Caco-2 (cell line): ENCODE results near the gene EPHB2. TPM values are rescaled to one million over a fixed set of nuclear protein-coding genes. Genes with fewer than 3 reads are reported as not detected.

ENCODE experiments used
- BruUV-seq: library from RNA; stranded (reverse); fragments of 400-500 nt; replicated peaks from 2 replicates; lab custom pipeline; 2021; lab: Mats Ljungman, UMichigan
- CTCF ChIA-PET: fragments of 300-600 bp; sonication (Branson Sonifier 250); formaldehyde crosslinking; loops from one replicate; lab custom pipeline; 2022; ENCODE audit warnings: antibody characterized with exemption; lab: Charles Lee
- POLR2A ChIA-PET: fragments of 300-600 bp; sonication (Branson Sonifier 250); formaldehyde crosslinking; loops from one replicate; lab custom pipeline; 2022; ENCODE audit warnings: antibody characterized with exemption; lab: Charles Lee
- DNase-seq, 2 experiments: peaks; one replicate each; pipeline versions ENCODE4 v3.0.0 to v3.0.0-alpha.2; 2020 to 2022
- H3K27me3 ChIP-seq: replicated peaks from 2 replicates; pipeline ENCODE4 v1.6.0; 2011; ENCODE audit warnings: low read length; ENCODE audit not compliant: control insufficient read depth, insufficient read depth
- H3K36me3 ChIP-seq: 2 replicates; pipeline ENCODE4 v1.5.1; 2011; ENCODE audit warnings: low read length; ENCODE audit not compliant: control insufficient read depth, insufficient read depth
- H3K4me1 ChIP-seq: fragments of 250-450 bp; sonication (Bioruptor Pico); 2 replicates; pipeline ENCODE4 v1.5.1; 2020; ENCODE audit warnings: mild to moderate bottlenecking
- H3K4me3 ChIP-seq: 2 replicates; pipeline ENCODE4 v1.5.1; 2011; ENCODE audit warnings: low read depth, mild to moderate bottlenecking, control low read depth, low read length
- H3K9me3 ChIP-seq: fragments of 250-450 bp; sonication (Bioruptor Pico); 2 replicates; pipeline ENCODE4 v1.5.1; 2020; ENCODE audit warnings: mild to moderate bottlenecking, moderate library complexity
- H3K27ac Mint-ChIP-seq: one replicate; pipeline ENCODE4 v1.8.0; 2022; ENCODE audit warnings: mixed read lengths; ENCODE audit not compliant: unreplicated experiment
- H3K27me3 Mint-ChIP-seq: one replicate; pipeline ENCODE4 v1.8.0; 2022; ENCODE audit warnings: mixed read lengths; ENCODE audit not compliant: insufficient read depth, unreplicated experiment
- H3K36me3 Mint-ChIP-seq: one replicate; pipeline ENCODE4 v1.8.0; 2022; ENCODE audit warnings: mild to moderate bottlenecking, mixed read lengths; ENCODE audit not compliant: insufficient read depth, unreplicated experiment
- H3K4me1 Mint-ChIP-seq: one replicate; pipeline ENCODE4 v1.8.0; 2022; ENCODE audit warnings: low read depth, mixed read lengths; ENCODE audit not compliant: unreplicated experiment
- H3K4me3 Mint-ChIP-seq: one replicate; pipeline ENCODE4 v1.8.0; 2022; ENCODE audit warnings: mild to moderate bottlenecking, moderate library complexity, mixed read lengths; ENCODE audit not compliant: unreplicated experiment
- H3K9me3 Mint-ChIP-seq: one replicate; pipeline ENCODE4 v1.8.0; 2022; ENCODE audit warnings: mixed read lengths; ENCODE audit not compliant: unreplicated experiment
- CTCF ChIP-seq, 2 experiments: fragments of 200-600 bp in 1 of 2; IDR thresholded peaks; 1 replicate in 1 of 2; 2 replicates in 1 of 2; pipeline versions ENCODE4 v1.5.1 to v1.8.0; 2011 to 2022; ENCODE audit warnings: antibody characterized with exemption in 1 of 2, control low read depth in 1 of 2, inconsistent platforms in 1 of 2, low read depth in 1 of 2, low read length in 1 of 2, mild to moderate bottlenecking in 1 of 2, moderate library complexity in 1 of 2; ENCODE audit not compliant: insufficient read depth in 1 of 2, severe bottlenecking in 1 of 2, unreplicated experiment in 1 of 2
- intact Hi-C: fragments of 100-400 bp; cut with micrococcal nuclease; formaldehyde crosslinking; loops from one replicate; pipeline ENCODE4 v1.10.0; 2022; ENCODE audit not compliant: unreplicated experiment
- total RNA-seq: library from RNA; stranded (reverse); gene quantifications from 2 replicates; pipeline ENCODE4 v1.2.3, GENCODE V29; 2022

Gene EPHB2
- total RNA-seq, 1 experiment from 2014 or later = 30.1 TPM

GRCh38 chr1:22747735-22748073, 37.1 kb downstream of the EPHB2 start:
- POLR2A ChIA-PET = no interaction called here
- Histone ChIP-seq H3K36me3 (no peaks in the 10 kb centered on the region; the same call in 1 of the 2 replicates), H3K4me3 (no peak overlapping the region), H3K27me3 (no peaks in the 10 kb centered on the region), H3K4me1 (peaks cover 7% of the 10 kb centered on the region), H3K9me3 (no peaks in the 10 kb centered on the region)
- Mint-ChIP-seq H3K4me3 (no peak overlapping the region), H3K27ac (no peak overlapping the region), H3K36me3 (no peaks in the 10 kb centered on the region), H3K4me1 (peaks cover 17% of the 10 kb centered on the region), H3K9me3 (no peaks in the 10 kb centered on the region), H3K27me3 (no peaks in the 10 kb centered on the region)
- no peak for DNase-seq
- intact Hi-C loops = no loop called here
- CTCF ChIA-PET = interaction anchor here (0.6 kb wide), 1 partner anchor 31 kb away, joined by 3 read pairs; no protein-coding TSS in a partner anchor
- no peak for TF ChIP-seq CTCF (IDR thresholded peaks at IDR 0.05; ENCODE audit: insufficient read depth in 1 of 2, low read depth in 1 of 2, low read length in 1 of 2, severe bottlenecking in 1 of 2, unreplicated experiment in 1 of 2)
- BruUV-seq = no TSS peak

GRCh38 chr1:22749503-22749902, 38.9 kb downstream of the EPHB2 start:
- no peaks in the 10 kb centered on the region for H3K9me3 Mint-ChIP-seq
- no peak overlapping the region for H3K4me3 Mint-ChIP-seq
- Histone ChIP-seq H3K4me1 (peaks cover 7% of the 10 kb centered on the region), H3K4me3 (no peak overlapping the region), H3K36me3 (no peaks in the 10 kb centered on the region; the same call in 1 of the 2 replicates), H3K9me3 (no peaks in the 10 kb centered on the region), H3K27me3 (no peaks in the 10 kb centered on the region)
- H3K36me3 Mint-ChIP-seq = no peaks in the 10 kb centered on the region
- POLR2A ChIA-PET = no interaction called here
- no TSS peak for BruUV-seq
- H3K27ac Mint-ChIP-seq = no peak overlapping the region
- CTCF ChIA-PET = interaction anchor here (2.0 kb wide), 1 partner anchor 45 kb away, joined by 6 read pairs; no protein-coding TSS in a partner anchor
- H3K4me1 Mint-ChIP-seq = peaks cover 17% of the 10 kb centered on the region
- no peak for TF ChIP-seq CTCF (IDR thresholded peaks at IDR 0.05; ENCODE audit: insufficient read depth in 1 of 2, low read depth in 1 of 2, low read length in 1 of 2, severe bottlenecking in 1 of 2, unreplicated experiment in 1 of 2)
- intact Hi-C loops = no loop called here
- no peak for DNase-seq
- no peaks in the 10 kb centered on the region for H3K27me3 Mint-ChIP-seq

GRCh38 chr1:22749919-22750684, 39.5 kb downstream of the EPHB2 start:
- Histone ChIP-seq H3K4me3 (no peak overlapping the region), H3K4me1 (peaks cover 7% of the 10 kb centered on the region), H3K9me3 (no peaks in the 10 kb centered on the region), H3K27me3 (no peaks in the 10 kb centered on the region), H3K36me3 (no peaks in the 10 kb centered on the region; the same call in 1 of the 2 replicates)
- Mint-ChIP-seq H3K36me3 (no peaks in the 10 kb centered on the region), H3K27ac (peak overlapping the region; percentile 59), H3K27me3 (no peaks in the 10 kb centered on the region), H3K4me1 (peaks cover 17% of the 10 kb centered on the region), H3K4me3 (no peak overlapping the region), H3K9me3 (no peaks in the 10 kb centered on the region)
- intact Hi-C loops = loop anchor here (1.0 kb wide), 1 partner anchor 41 kb away; no protein-coding TSS in a partner anchor
- peak in 1 of 2 experiments; percentile 45 for DNase-seq
- CTCF ChIA-PET = interaction anchor here (0.7 to 2.0 kb wide), 4 partner anchors 46 to 135 kb away, joined by 3 to 6 read pairs (median 4); no protein-coding TSS in a partner anchor
- BruUV-seq = no TSS peak
- TF ChIP-seq CTCF (IDR thresholded peaks at IDR 0.05; ENCODE audit: insufficient read depth in 1 of 2, low read depth in 1 of 2, low read length in 1 of 2, severe bottlenecking in 1 of 2, unreplicated experiment in 1 of 2) = no peak
- POLR2A ChIA-PET = no interaction called here
